Sigmoid colon (tissue), 4 donors: ENCODE data around the gene KCNQ1OT1.

Source experiments
- POLR2A ChIP-seq, 2 donors: fragments of 450-650 bp; IDR thresholded peaks; one replicate each; pipeline ENCODE4 v1.6.1; 2016; ENCODE audit warnings: antibody characterized with exemption in 2 of 2, mild to moderate bottlenecking in 2 of 2, moderate library complexity in 2 of 2
- POLR2AphosphoS5 ChIP-seq, 4 donors: sonication (generic); formaldehyde crosslinking; IDR thresholded peaks; one replicate each; pipeline ENCODE4 v1.6.1; 2017; ENCODE audit warnings: antibody characterized with exemption in 4 of 4

GRCh38 chr11:2689651-2690575 lies 9.9 kb downstream of the KCNQ1OT1 start:
- TF ChIP-seq POLR2AphosphoS5 (IDR thresholded peaks at IDR 0.05), result no peak
- TF ChIP-seq POLR2A (IDR thresholded peaks at IDR 0.05), result no peak
